Measurements from ENCODE around the gene SCYL2. TPM values are rescaled to one million over a fixed set of nuclear protein-coding genes. Genes with fewer than 3 reads are reported as not detected.

SCYL2 gene
- polyA plus RNA-seq, 1 donor (not counting 4 experiments of a cell fraction or from before 2014, with no cell fraction given): 31.5 TPM

DNA sequence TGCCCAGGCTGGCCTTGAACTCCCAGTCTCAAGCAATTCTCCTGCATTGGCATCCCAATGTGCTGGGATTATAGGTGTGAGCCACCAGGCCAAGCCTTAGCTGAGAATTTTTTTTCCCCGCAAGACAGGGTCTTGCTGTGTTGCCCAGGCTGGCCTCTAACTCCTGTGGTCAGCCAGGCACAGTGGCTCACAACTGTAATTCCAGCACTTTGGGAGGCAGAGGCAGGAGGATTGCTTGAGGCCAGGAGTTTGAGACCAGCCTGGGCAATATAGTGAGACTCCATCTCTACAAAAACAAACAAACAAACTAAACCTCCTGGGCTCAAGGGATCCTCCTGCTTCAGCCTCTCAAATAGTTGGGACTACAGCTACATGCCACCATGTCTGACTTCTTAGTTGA, 27.4 kb upstream of the SCYL2 start:
- Histone ChIP-seq H3K36me3 (ENCODE audit: control insufficient read depth in 2 of 2, extremely low read depth in 1 of 2, insufficient read depth in 2 of 2, low read length in 2 of 2) (no peaks in the 10 kb centered on the region), H3K27me3 (ENCODE audit: control insufficient read depth, extremely low read depth, insufficient read depth, low read length) (no peaks in the 10 kb centered on the region), H3K4me2 (ENCODE audit: control insufficient read depth, extremely low read depth, insufficient read depth, low read depth, low read length) (no peak overlapping the region), H3K9me3 (ENCODE audit: control insufficient read depth, low read depth, low read length) (no peaks in the 10 kb centered on the region), H3K27ac (ENCODE audit: control insufficient read depth, insufficient read depth, low read length) (no peak overlapping the region), H3K79me2 (ENCODE audit: control insufficient read depth, insufficient read depth, low read length) (no peaks in the 10 kb centered on the region), H3K9me1 (ENCODE audit: control insufficient read depth, extremely low read depth, insufficient read depth, low read length) (no peaks in the 10 kb centered on the region), H3K4me3 (ENCODE audit: control insufficient read depth in 2 of 3, extremely low read depth in 1 of 3, insufficient read depth in 2 of 3, low read depth in 1 of 3, low read length in 3 of 3) (no peak overlapping the region), H3K4me1 (ENCODE audit: control insufficient read depth, extremely low read depth, insufficient read depth, low read length) (no peaks in the 10 kb centered on the region), H3K9ac (ENCODE audit: control insufficient read depth, extremely low read depth, insufficient read depth, low read length) (no peak overlapping the region), H4K20me1 (ENCODE audit: control insufficient read depth, extremely low read depth, insufficient read depth, low read length) (no peaks in the 10 kb centered on the region), H2AFZ (ENCODE audit: control insufficient read depth, low read length) (no peak overlapping the region)
- dilution Hi-C loops (cut with MboI; ENCODE audit: extremely low pct_ligation_motif_present, low sequenced_read_pairs): no loop called here
- TF ChIP-seq, protein P1, sequence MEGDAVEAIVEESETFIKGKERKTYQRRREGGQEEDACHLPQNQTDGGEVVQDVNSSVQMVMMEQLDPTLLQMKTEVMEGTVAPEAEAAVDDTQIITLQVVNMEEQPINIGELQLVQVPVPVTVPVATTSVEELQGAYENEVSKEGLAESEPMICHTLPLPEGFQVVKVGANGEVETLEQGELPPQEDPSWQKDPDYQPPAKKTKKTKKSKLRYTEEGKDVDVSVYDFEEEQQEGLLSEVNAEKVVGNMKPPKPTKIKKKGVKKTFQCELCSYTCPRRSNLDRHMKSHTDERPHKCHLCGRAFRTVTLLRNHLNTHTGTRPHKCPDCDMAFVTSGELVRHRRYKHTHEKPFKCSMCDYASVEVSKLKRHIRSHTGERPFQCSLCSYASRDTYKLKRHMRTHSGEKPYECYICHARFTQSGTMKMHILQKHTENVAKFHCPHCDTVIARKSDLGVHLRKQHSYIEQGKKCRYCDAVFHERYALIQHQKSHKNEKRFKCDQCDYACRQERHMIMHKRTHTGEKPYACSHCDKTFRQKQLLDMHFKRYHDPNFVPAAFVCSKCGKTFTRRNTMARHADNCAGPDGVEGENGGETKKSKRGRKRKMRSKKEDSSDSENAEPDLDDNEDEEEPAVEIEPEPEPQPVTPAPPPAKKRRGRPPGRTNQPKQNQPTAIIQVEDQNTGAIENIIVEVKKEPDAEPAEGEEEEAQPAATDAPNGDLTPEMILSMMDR (optimal IDR thresholded peaks at IDR 0.05 in 1 of 3, IDR thresholded peaks at IDR 0.05 in 1 of 3, conservative IDR thresholded peaks at IDR 0.05 in 1 of 3; ENCODE audit: extremely low read depth in 1 of 3, insufficient read depth in 2 of 3, low read length in 3 of 3): no peak
- no peak for TF ChIP-seq EZH2 (IDR thresholded peaks at IDR 0.05; ENCODE audit: low read length)
- DNase-seq (ENCODE audit: low read depth, low spot score): no peak
- no peak for FAIRE-seq

DNA sequence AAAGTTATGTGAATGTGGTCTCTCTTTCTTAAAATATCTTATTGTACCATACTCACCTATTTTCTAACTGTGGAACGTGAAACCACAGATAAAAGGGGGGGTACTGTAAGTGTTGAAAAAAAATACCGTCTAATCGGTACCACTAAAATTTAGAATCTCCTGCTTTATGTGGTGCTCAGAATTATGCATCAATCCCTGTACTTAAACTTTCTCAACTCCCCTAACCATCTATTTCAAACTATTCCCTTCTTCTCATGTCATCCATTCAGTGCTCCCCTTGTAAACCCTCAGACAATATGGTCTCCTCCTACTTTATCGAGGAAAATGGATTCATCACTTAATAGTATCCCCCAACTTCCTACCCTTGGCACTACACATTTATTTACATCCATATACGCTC, 23.8 kb upstream of the SCYL2 start:
- H3K36me3 ChIP-seq (ENCODE audit: control insufficient read depth in 2 of 2, extremely low read depth in 1 of 2, insufficient read depth in 2 of 2, low read length in 2 of 2): no peaks in the 10 kb centered on the region
- FAIRE-seq (no peak), DNase-seq (ENCODE audit: low read depth, low spot score) (no peak)
- no peaks in the 10 kb centered on the region for H3K79me2 ChIP-seq (ENCODE audit: control insufficient read depth, insufficient read depth, low read length)
- H2AFZ ChIP-seq (ENCODE audit: control insufficient read depth, low read length): no peak overlapping the region
- no peak overlapping the region for H3K4me2 ChIP-seq (ENCODE audit: control insufficient read depth, extremely low read depth, insufficient read depth, low read depth, low read length)
- H4K20me1 ChIP-seq (ENCODE audit: control insufficient read depth, extremely low read depth, insufficient read depth, low read length): no peaks in the 10 kb centered on the region
- no peaks in the 10 kb centered on the region for H3K9me1 ChIP-seq (ENCODE audit: control insufficient read depth, extremely low read depth, insufficient read depth, low read length)
- H3K9ac ChIP-seq (ENCODE audit: control insufficient read depth, extremely low read depth, insufficient read depth, low read length): no peak overlapping the region
- H3K4me3 ChIP-seq (ENCODE audit: control insufficient read depth in 2 of 3, extremely low read depth in 1 of 3, insufficient read depth in 2 of 3, low read depth in 1 of 3, low read length in 3 of 3): no peak overlapping the region
- TF ChIP-seq EZH2 (IDR thresholded peaks at IDR 0.05; ENCODE audit: low read length): no peak
- TF ChIP-seq, protein P1 (optimal IDR thresholded peaks at IDR 0.05 in 1 of 3, IDR thresholded peaks at IDR 0.05 in 1 of 3, conservative IDR thresholded peaks at IDR 0.05 in 1 of 3; ENCODE audit: extremely low read depth in 1 of 3, insufficient read depth in 2 of 3, low read length in 3 of 3): no peak
- no peak overlapping the region for H3K27ac ChIP-seq (ENCODE audit: control insufficient read depth, insufficient read depth, low read length)
- H3K27me3 ChIP-seq (ENCODE audit: control insufficient read depth, extremely low read depth, insufficient read depth, low read length): no peaks in the 10 kb centered on the region
- no peaks in the 10 kb centered on the region for H3K4me1 ChIP-seq (ENCODE audit: control insufficient read depth, extremely low read depth, insufficient read depth, low read length)
- no peaks in the 10 kb centered on the region for H3K9me3 ChIP-seq (ENCODE audit: control insufficient read depth, low read depth, low read length)
- dilution Hi-C loops (cut with MboI; ENCODE audit: extremely low pct_ligation_motif_present, low sequenced_read_pairs): no loop called here
